K562 (cell line): Measurements from ENCODE around the gene IRF2.

Experiments used
- CTCF ChIP-seq, 3 experiments: IDR thresholded peaks in 2 of 3; conservative IDR thresholded peaks in 1 of 3; 2 replicates each; pipeline ENCODE4 v1.5.1; 2011 to 2012; ENCODE audit warnings: low read length in 3 of 3, mild to moderate bottlenecking in 3 of 3, control low read depth in 2 of 3, improper control_type of control experiment in 1 of 3, inconsistent platforms in 1 of 3, low read depth in 1 of 3, mixed read lengths in 1 of 3, moderate library complexity in 1 of 3; ENCODE audit not compliant: insufficient read depth in 2 of 3
- GABPB1 ChIP-seq: sonication (generic); formaldehyde crosslinking; IDR thresholded peaks from 2 replicates; pipeline ENCODE4 v1.8.0; 2022; ENCODE audit warnings: mild to moderate bottlenecking, missing genetic modification reagents
- MBD2 ChIP-seq: sonication (generic); IDR thresholded peaks from 2 replicates; pipeline ENCODE4 v1.6.1; 2016; ENCODE audit warnings: low read depth, borderline replicate concordance
- SIN3B ChIP-seq: fragments of 450-650 bp; IDR thresholded peaks from 2 replicates; pipeline ENCODE4 v1.6.1; 2017; ENCODE audit warnings: low read depth, mild to moderate bottlenecking, moderate library complexity
- SIRT6 ChIP-seq: IDR thresholded peaks from one replicate; pipeline ENCODE4 v1.6.1; 2012; ENCODE audit warnings: low read depth, mild to moderate bottlenecking, control low read depth, inconsistent platforms, low read length, moderate library complexity
- TFAP4 ChIP-seq: sonication (generic); formaldehyde crosslinking; IDR thresholded peaks from 2 replicates; pipeline ENCODE4 v1.8.0; 2022; ENCODE audit warnings: missing genetic modification reagents, mild to moderate bottlenecking, moderate library complexity, borderline replicate concordance
- U2AF1 ChIP-seq: fragments of 200-400 bp; formaldehyde crosslinking; optimal IDR thresholded peaks from 2 replicates; pipeline ENCODE3; 2017; ENCODE audit warnings: mild to moderate bottlenecking, low read depth, low read length, moderate library complexity
- USF1 ChIP-seq: sonication (generic); formaldehyde crosslinking; IDR thresholded peaks from 2 replicates; pipeline ENCODE4 v1.9.0; 2022; ENCODE audit warnings: mild to moderate bottlenecking, missing genetic modification reagents
- ZBTB33 ChIP-seq: sonication (generic); formaldehyde crosslinking; IDR thresholded peaks from 2 replicates; pipeline ENCODE4 v1.8.1; 2023; ENCODE audit warnings: mild to moderate bottlenecking, missing genetic modification reagents
- ZNF12 ChIP-seq: sonication (generic); formaldehyde crosslinking; IDR thresholded peaks from 2 replicates; pipeline ENCODE4 v1.4.0; 2020; ENCODE audit warnings: mild to moderate bottlenecking, missing genetic modification reagents
- TF ChIP-seq, protein P1 (sequence below), 2 experiments: IDR thresholded peaks; 2 replicates each; pipeline ENCODE4 v1.6.1; 2012; ENCODE audit warnings: improper control_type of control experiment in 2 of 2, low read depth in 2 of 2, low read length in 2 of 2, borderline replicate concordance in 1 of 2

DNA sequence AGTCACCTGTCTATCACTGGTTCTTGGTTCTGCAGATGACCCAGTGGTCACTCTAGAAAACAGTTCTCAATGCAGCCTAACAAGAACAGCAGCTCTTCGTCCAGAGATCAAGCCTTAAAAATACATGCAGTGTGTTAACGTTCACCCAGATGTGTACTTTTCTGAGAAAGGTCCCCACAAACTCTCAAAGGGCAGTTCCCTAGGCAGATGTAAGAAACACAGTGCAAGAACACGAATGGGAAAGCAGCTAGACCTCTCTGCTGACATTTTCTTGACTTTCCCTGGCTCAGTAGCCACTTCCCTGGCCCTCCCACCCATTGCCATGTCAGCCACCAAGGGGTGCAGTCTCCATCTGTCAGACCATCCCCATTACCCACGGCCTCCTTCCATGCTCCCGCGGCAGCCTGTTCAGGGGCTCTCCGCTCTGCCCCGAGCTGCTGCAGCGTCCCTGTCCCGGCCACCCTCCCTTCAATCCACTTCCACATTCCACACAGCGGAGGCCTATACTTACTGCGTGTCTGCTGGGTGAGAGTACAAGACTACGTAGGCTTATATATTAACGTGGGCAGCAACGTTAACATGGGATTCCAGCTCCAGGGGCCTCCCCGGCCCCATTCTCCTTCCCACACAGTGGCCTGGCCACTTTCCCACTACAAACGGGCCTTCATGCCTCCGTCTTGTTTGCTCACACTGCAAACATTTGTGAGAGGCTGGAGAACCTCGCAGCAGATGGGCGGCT lies 34.3 kb downstream of the IRF2 start:
- TF ChIP-seq GABPB1 (CRISPR knock-in tag) = no peak
- no peak for TF ChIP-seq ZNF12 (CRISPR knock-in tag)
- TF ChIP-seq, protein P1, sequence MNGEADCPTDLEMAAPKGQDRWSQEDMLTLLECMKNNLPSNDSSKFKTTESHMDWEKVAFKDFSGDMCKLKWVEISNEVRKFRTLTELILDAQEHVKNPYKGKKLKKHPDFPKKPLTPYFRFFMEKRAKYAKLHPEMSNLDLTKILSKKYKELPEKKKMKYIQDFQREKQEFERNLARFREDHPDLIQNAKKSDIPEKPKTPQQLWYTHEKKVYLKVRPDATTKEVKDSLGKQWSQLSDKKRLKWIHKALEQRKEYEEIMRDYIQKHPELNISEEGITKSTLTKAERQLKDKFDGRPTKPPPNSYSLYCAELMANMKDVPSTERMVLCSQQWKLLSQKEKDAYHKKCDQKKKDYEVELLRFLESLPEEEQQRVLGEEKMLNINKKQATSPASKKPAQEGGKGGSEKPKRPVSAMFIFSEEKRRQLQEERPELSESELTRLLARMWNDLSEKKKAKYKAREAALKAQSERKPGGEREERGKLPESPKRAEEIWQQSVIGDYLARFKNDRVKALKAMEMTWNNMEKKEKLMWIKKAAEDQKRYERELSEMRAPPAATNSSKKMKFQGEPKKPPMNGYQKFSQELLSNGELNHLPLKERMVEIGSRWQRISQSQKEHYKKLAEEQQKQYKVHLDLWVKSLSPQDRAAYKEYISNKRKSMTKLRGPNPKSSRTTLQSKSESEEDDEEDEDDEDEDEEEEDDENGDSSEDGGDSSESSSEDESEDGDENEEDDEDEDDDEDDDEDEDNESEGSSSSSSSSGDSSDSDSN (IDR thresholded peaks at IDR 0.05; ENCODE audit: borderline replicate concordance in 1 of 2, low read depth in 2 of 2, low read length in 2 of 2) = no peak
- no peak for TF ChIP-seq CTCF (IDR thresholded peaks at IDR 0.05 in 2 of 3, conservative IDR thresholded peaks at IDR 0.05 in 1 of 3; ENCODE audit: insufficient read depth in 2 of 3, low read depth in 1 of 3, low read length in 3 of 3)
- no peak for TF ChIP-seq ZBTB33 (CRISPR knock-in tag)
- TF ChIP-seq MBD2 = no peak
- no peak for TF ChIP-seq SIRT6
- TF ChIP-seq USF1 (CRISPR knock-in tag) = no peak
- no peak for TF ChIP-seq SIN3B
- TF ChIP-seq U2AF1 = no peak
- no peak for TF ChIP-seq TFAP4 (CRISPR knock-in tag)
